ENCODE data around the gene FMN2.

DNA sequence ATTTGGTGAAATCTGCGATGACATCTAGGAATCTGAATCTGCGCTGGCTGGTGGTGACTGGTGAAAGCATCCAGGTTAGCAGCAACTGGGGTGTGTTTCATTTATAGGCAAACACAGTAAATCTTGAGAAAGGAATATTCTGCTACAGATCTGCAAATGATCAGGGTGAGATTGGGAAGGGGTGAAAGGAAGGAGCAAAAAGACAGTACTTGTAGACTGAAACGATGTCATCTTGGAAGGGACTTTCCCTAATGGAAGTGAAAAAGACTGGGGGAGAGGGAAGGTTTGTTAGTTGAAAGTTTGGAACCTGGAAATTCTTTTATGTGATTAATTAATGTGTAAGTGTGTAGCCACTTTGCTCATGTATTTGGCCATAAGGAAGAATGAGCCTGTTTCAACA lies 228.3 kb downstream of the FMN2 start:
- TF ChIP-seq EZH2 (IDR thresholded peaks at IDR 0.05; ENCODE audit: low read length, unreplicated experiment) (no peak), EZH2phosphoT487 (IDR thresholded peaks at IDR 0.05; ENCODE audit: borderline replicate concordance, low read length) (no peak)
- TF ChIP-seq, protein P1, sequence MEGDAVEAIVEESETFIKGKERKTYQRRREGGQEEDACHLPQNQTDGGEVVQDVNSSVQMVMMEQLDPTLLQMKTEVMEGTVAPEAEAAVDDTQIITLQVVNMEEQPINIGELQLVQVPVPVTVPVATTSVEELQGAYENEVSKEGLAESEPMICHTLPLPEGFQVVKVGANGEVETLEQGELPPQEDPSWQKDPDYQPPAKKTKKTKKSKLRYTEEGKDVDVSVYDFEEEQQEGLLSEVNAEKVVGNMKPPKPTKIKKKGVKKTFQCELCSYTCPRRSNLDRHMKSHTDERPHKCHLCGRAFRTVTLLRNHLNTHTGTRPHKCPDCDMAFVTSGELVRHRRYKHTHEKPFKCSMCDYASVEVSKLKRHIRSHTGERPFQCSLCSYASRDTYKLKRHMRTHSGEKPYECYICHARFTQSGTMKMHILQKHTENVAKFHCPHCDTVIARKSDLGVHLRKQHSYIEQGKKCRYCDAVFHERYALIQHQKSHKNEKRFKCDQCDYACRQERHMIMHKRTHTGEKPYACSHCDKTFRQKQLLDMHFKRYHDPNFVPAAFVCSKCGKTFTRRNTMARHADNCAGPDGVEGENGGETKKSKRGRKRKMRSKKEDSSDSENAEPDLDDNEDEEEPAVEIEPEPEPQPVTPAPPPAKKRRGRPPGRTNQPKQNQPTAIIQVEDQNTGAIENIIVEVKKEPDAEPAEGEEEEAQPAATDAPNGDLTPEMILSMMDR (conservative IDR thresholded peaks at IDR 0.05; ENCODE audit: low read depth, low read length), result no peak

Data from PC-3 (cell line).